H1 (cell line): ENCODE data around the gene MAPRE3. TPM values are rescaled to one million over a fixed set of nuclear protein-coding genes. Genes with fewer than 3 reads are reported as not detected.

Experiments used
- ASH2L ChIP-seq: fragments of 200-600, 300-600 bp; sonication (generic); IDR thresholded peaks from one replicate; pipeline ENCODE4 v1.7.1; 2017; ENCODE audit warnings: low read length
- BACH1 ChIP-seq: IDR thresholded peaks from 2 replicates; pipeline ENCODE4 v1.6.1; 2012; ENCODE audit warnings: low read length, improper control_type of control experiment
- KDM4A ChIP-seq: IDR thresholded peaks from one replicate; pipeline ENCODE4 v1.7.1; 2012; ENCODE audit warnings: low read depth, mild to moderate bottlenecking, moderate library complexity, low read length, inconsistent platforms; ENCODE audit not compliant: severe bottlenecking
- MAFK ChIP-seq: IDR thresholded peaks from 2 replicates; pipeline ENCODE4 v1.6.1; 2012; ENCODE audit warnings: low read depth, mild to moderate bottlenecking, improper control_type of control experiment, low read length
- NRF1 ChIP-seq: IDR thresholded peaks from 2 replicates; pipeline ENCODE4 v1.6.1; 2011; ENCODE audit warnings: mild to moderate bottlenecking, low read depth, low read length, improper control_type of control experiment
- SIN3A ChIP-seq, 2 experiments: IDR thresholded peaks in 1 of 2; conservative IDR thresholded peaks in 1 of 2; 2 replicates each; pipeline ENCODE4 v1.6.1; 2011 to 2012; ENCODE audit warnings: low read length in 2 of 2, improper control_type of control experiment in 1 of 2, low read depth in 1 of 2, mild to moderate bottlenecking in 1 of 2
- polyA plus RNA-seq, 7 experiments: library from polyadenylated mRNA; depleted of rRNA in 3 of 7; stranded (reverse) in 5 of 7; unstranded in 2 of 7; fragments of >200 nt in 5 of 7; fragments of 200-250 nt in 2 of 7; gene quantifications; 1 replicate in 5 of 7; 2 replicates in 1 of 7; 4 replicates in 1 of 7; pipeline versions ENCODE4 v1.2.1 to v1.2.3, GENCODE V29; 2011 to 2013; ENCODE audit warnings: missing spikeins in 2 of 7, mixed read lengths in 2 of 7
- total RNA-seq: library from RNA; stranded (reverse); fragmentation: NEBNext Ultra II Directional; extraction: Animal tissue kit (Norgen Biotek cat#: 25700); gene quantifications from 2 replicates; pipeline ENCODE4 v1.2.1, GENCODE V29; 2021

Gene MAPRE3
- total and polyA plus RNA-seq, 2 of the 8 experiments (the other 6 are each of a cell fraction or from before 2014, with no cell fraction given): 4.9 to 6.6 TPM

DNA sequence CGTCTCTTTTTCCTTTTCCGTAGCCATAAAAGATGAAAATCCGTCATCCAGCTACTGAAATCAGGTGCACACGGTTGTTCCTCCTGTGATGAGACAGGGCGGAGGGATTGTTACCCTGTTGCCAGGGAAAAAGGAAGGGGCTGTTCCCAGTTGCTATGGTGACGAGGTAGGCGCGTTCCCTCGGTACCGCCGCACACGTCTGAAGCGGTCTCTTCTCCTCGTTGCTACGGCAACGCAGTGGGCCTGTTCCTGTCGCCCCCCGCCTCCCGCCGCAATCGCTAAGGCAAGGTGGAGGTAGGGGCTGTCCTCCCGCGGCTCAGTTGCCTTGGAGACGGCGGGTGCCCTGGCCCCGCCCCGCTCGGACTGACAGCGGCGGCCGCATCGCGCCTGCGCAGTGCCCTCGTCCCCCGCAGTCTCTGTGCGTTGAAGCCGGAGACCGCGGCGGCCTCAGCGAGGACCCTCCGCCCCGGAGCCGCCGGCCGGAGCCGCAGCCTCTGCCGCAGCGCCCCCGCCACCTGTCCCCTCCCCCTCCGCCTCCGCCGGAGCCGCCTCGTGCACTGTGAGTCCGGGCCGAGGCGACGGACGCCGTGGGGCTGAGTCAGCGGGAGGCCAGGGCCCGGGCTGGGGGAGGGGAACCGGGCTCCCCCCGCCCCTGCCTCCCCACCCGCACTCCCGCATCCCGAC, at the start of gene MAPRE3 (continued):
- TF ChIP-seq SIN3A (conservative IDR thresholded peaks at IDR 0.05 in 1 of 2, IDR thresholded peaks at IDR 0.05 in 1 of 2; ENCODE audit: low read depth in 1 of 2, low read length in 2 of 2) (peak; percentile 72 to 92; a peak in 3 of 4 replicates), MAFK (no peak), KDM4A (peak; percentile 81), ASH2L (peak; percentile 82), NRF1 (peak; percentile 68), BACH1 (no peak)
